Panc1 (cell line): ENCODE measurements around the gene PXT1. TPM values are rescaled to one million over a fixed set of nuclear protein-coding genes. Genes with fewer than 3 reads are reported as not detected.
"Not testable (repeated sequence)": the region's sequence is repeated elsewhere in the genome, so short reads cannot be mapped to it uniquely, and the experiment has no call there.

Experiments
- ATAC-seq: fragments of 200-7000 bp; cut with Tn5 transposase; 2 replicates; pipeline ENCODE4 v1.9.1; 2020; ENCODE audit warnings: mild to moderate bottlenecking, moderate library complexity
- BruUV-seq: library from RNA; stranded (reverse); fragments of 400-500 nt; replicated peaks from 2 replicates; lab custom pipeline; 2021; lab: Mats Ljungman, UMichigan
- CTCF ChIA-PET: fragments of 300-600 bp; sonication (Branson Sonifier 250); formaldehyde crosslinking; loops from one replicate; lab custom pipeline; 2022; ENCODE audit warnings: antibody characterized with exemption; lab: Charles Lee
- POLR2A ChIA-PET: fragments of 300-600 bp; sonication (Branson Sonifier 250); formaldehyde crosslinking; loops from one replicate; lab custom pipeline; 2022; ENCODE audit warnings: antibody characterized with exemption; lab: Charles Lee
- DNase-seq: peaks from one replicate; pipeline ENCODE4 v3.0.0-alpha.2; 2010; ENCODE audit warnings: low read depth, low spot score
- H3K27ac ChIP-seq: 2 replicates; pipeline ENCODE4 v1.5.1; 2011; ENCODE audit warnings: mild to moderate bottlenecking, low read length, inconsistent platforms
- H3K27me3 ChIP-seq: fragments of 200-500 bp; sonication (Bioruptor generic); 2 replicates; pipeline ENCODE4 v1.6.0; 2014; ENCODE audit warnings: low read length, inconsistent platforms; ENCODE audit not compliant: control insufficient read depth, insufficient read depth
- H3K36me3 ChIP-seq: fragments of 200-500 bp; sonication (Bioruptor generic); 2 replicates; pipeline ENCODE4 v1.5.1; 2014; ENCODE audit warnings: inconsistent platforms, mild to moderate bottlenecking, low read length, moderate library complexity; ENCODE audit not compliant: control insufficient read depth, insufficient read depth
- H3K4me1 ChIP-seq: 2 replicates; pipeline ENCODE4 v1.5.1; 2011; ENCODE audit warnings: inconsistent platforms, mild to moderate bottlenecking, low read length, moderate library complexity; ENCODE audit not compliant: control insufficient read depth, insufficient read depth
- H3K4me3 ChIP-seq, 2 experiments: 2 replicates each; pipeline ENCODE4 v1.5.1; 2011 to 2012; ENCODE audit warnings: low read depth in 2 of 2, low read length in 2 of 2, mild to moderate bottlenecking in 2 of 2, inconsistent platforms in 1 of 2, moderate library complexity in 1 of 2
- H3K9me3 ChIP-seq: fragments of 200-500 bp; sonication (Bioruptor generic); 2 replicates; pipeline ENCODE4 v1.5.1; 2014; ENCODE audit warnings: low read depth, mild to moderate bottlenecking, inconsistent platforms, low read length, moderate library complexity; ENCODE audit not compliant: control insufficient read depth, insufficient read depth
- CTCF ChIP-seq: fragments of 450-650 bp; IDR thresholded peaks from 2 replicates; pipeline ENCODE4 v1.5.1; 2017; ENCODE audit warnings: mild to moderate bottlenecking
- POLR2AphosphoS5 ChIP-seq: IDR thresholded peaks from 2 replicates; pipeline ENCODE4 v1.6.1; 2012; ENCODE audit warnings: mild to moderate bottlenecking, low read depth, low read length, moderate library complexity
- REST ChIP-seq, 2 experiments: IDR thresholded peaks; 2 replicates each; pipeline ENCODE4 v1.6.1; 2011 to 2012; ENCODE audit warnings: low read depth in 2 of 2, control low read depth in 1 of 2, low read length in 1 of 2, mild to moderate bottlenecking in 1 of 2, moderate library complexity in 1 of 2; ENCODE audit not compliant: insufficient read depth in 1 of 2
- SIN3A ChIP-seq: IDR thresholded peaks from 2 replicates; pipeline ENCODE4 v1.6.1; 2012; ENCODE audit warnings: low read depth, mild to moderate bottlenecking, low read length, moderate library complexity, borderline replicate concordance; ENCODE audit not compliant: insufficient read depth
- TCF7L2 ChIP-seq: IDR thresholded peaks from 2 replicates; pipeline ENCODE4 v1.6.1; 2011; ENCODE audit warnings: mild to moderate bottlenecking, low read depth, low read length, inconsistent platforms
- in situ Hi-C: cut with HindIII; loops from 2 replicates; pipeline ENCODE4 v1.10.0; 2016; ENCODE audit warnings: low sequenced_read_pairs, low pct_unique_long_range_greater_than_20kb
- intact Hi-C: fragments of 100-400 bp; cut with micrococcal nuclease; formaldehyde crosslinking; loops from one replicate; pipeline ENCODE4 v1.10.0; 2022; ENCODE audit not compliant: unreplicated experiment
- total RNA-seq: library from RNA; stranded (reverse); gene quantifications from one replicate; pipeline ENCODE4 v1.2.1, GENCODE V29; 2021; ENCODE audit not compliant: unreplicated experiment

Gene PXT1
- total RNA-seq, 1 experiment from 2014 or later: not detected

- ATAC-seq (no peak), DNase-seq (no peak)
- POLR2A ChIA-PET: no interaction called here
- no peak overlapping the region for H3K27ac ChIP-seq
- TF ChIP-seq TCF7L2: no peak
- TF ChIP-seq REST (IDR thresholded peaks at IDR 0.05; ENCODE audit: insufficient read depth in 1 of 2, low read depth in 2 of 2, low read length in 1 of 2): no peak
- TF ChIP-seq SIN3A: no peak
- TF ChIP-seq CTCF: no peak
- TF ChIP-seq POLR2AphosphoS5: no peak
- H3K9me3 ChIP-seq: no peaks in the 10 kb centered on the region
- intact Hi-C loops (no loop called here), in situ Hi-C loops (no loop called here)
- H3K36me3 ChIP-seq: no peaks in the 10 kb centered on the region
- no TSS peak for BruUV-seq
- CTCF ChIA-PET: no interaction called here
- no peak overlapping the region for H3K4me3 ChIP-seq
- no peaks in the 10 kb centered on the region for H3K4me1 ChIP-seq
- no peaks in the 10 kb centered on the region; the same call in 1 of the 2 replicates for H3K27me3 ChIP-seq
Observed at GRCh38 chr6:36414481-36414880, 28.2 kb downstream of the PXT1 start.

GRCh38 chr6:36413489-36414480 is 28.9 kb downstream of the PXT1 start:
- Histone ChIP-seq H3K4me3 (no peak overlapping the region), H3K36me3 (no peaks in the 10 kb centered on the region), H3K9me3 (no peaks in the 10 kb centered on the region), H3K4me1 (no peaks in the 10 kb centered on the region), H3K27me3 (no peaks in the 10 kb centered on the region; the same call in 1 of the 2 replicates), H3K27ac (no peak overlapping the region)
- DNase-seq: no peak
- ChIA-PET CTCF (no interaction called here), POLR2A (interaction anchor here (0.8 kb wide), 1 partner anchor 275 kb away, joined by 3 read pairs; no protein-coding TSS in a partner anchor)
- BruUV-seq: no TSS peak
- TF ChIP-seq REST (IDR thresholded peaks at IDR 0.05; ENCODE audit: insufficient read depth in 1 of 2, low read depth in 2 of 2, low read length in 1 of 2): no peak
- no peak for TF ChIP-seq SIN3A
- no peak for TF ChIP-seq CTCF
- TF ChIP-seq POLR2AphosphoS5: no peak
- TF ChIP-seq TCF7L2: no peak
- in situ Hi-C loops: no loop called here
- intact Hi-C loops: no loop called here
- no peak for ATAC-seq

GRCh38 chr6:36409718-36410117 is 32.9 kb downstream of the PXT1 start:
- H3K27ac ChIP-seq, ATAC-seq, H3K36me3 ChIP-seq, H3K9me3 ChIP-seq, in situ Hi-C loops, H3K4me1 ChIP-seq, intact Hi-C loops, CTCF ChIA-PET, DNase-seq, H3K4me3 ChIP-seq, H3K27me3 ChIP-seq, BruUV-seq, POLR2A ChIA-PET: not testable (repeated sequence)
